GM18907 (cell line): ENCODE measurements around the gene TLR8.

Source experiments
- ATAC-seq: cut with Tn5 transposase; IDR thresholded peaks from one replicate; pipeline ENCODE4 v1.9.1; 2021; ENCODE audit warnings: mild to moderate bottlenecking, moderate library complexity; ENCODE audit not compliant: unreplicated experiment

The TLR8 gene

DNA sequence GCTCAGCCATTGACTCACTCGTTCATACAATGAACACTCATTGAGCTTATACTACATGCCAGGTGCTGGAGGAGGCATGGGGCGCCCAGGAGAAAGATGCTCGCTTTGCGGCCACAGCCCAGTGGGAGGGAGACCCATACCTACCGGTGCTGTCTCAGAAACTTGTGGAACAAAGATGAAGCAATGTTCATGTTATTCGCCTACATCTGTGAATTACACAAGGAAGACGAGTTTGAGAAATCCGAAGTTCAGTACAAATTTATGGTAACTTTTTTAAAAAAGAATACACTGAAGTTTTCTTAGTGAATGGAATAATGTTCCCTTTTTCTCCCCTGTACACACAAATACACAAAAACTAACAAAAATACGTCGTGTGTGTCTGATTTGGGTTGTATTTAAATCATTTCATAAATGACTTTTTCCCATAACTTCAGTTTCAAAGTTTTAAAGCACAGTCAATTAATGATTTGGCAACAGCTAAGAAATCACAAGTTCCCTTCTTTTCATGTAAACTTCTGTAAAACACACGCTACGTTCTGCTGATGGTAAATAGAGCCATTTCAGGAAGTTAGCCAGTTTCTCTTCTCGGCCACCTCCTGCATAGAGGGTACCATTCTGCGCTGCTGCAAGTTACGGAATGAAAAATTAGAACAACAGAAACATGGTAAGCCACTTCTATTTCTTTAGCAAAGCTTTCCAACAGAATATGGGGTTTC is at the start of gene TLR8:
Gene TLR8, plus strand, starts transcription at position 575 of the 716 bp plus-strand sequence. Its CDS starts 87 bp downstream, at position 662.
- no peak for ATAC-seq

DNA sequence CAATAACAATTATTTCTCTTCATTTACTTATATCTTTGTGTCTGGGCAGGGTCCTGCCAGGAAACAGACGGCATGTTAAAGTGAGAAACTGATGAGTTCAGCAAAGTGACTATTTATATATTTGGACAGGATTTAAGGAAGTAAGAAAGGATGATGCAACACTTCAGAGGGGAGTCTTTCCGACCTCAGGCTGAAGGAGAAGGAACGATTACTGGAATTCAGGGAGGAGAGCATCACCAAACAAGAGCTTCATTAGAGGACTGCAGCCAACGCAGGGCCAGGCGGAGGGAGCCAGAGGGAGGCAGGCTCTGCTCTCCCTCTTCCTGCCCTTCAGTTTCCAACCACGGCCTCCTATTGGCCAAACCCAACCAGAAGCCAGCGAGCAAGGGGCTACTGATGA is 41.1 kb upstream of the TLR8 start:
- ATAC-seq = no peak

- ATAC-seq = no peak
Measured at GRCh38 chrX:12866451-12867377, 39.7 kb upstream of the TLR8 start, which contains the start of gene TLR7. Gene TLR7 (plus strand): TSS chrX:12867072. CDS start chrX:12867579, 507 bp downstream.

DNA sequence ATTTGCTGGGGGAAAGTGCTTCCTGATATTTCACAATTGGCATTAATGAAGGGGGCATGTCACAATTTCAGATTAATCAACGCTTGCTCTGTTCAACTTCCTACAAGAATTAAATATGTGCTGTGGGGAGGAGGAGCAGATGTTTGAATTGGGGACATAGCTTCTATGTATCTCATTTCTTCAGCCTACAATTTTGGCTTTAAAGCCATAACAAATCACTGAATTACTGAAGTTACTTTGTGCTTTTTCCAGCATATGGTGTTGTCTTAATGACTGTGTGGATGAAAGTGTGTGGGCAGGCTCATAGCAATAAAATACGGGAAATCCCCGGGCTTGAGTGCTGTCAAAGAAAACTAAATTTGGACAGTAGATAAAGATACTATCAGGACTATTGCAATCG is 38.7 kb upstream of the TLR8 start:
- ATAC-seq = no peak

GRCh38 chrX:12868747-12869146 is 37.7 kb upstream of the TLR8 start:
- ATAC-seq = peak; percentile 72

- no peak for ATAC-seq
Measured at GRCh38 chrX:12871257-12871656, 35.2 kb upstream of the TLR8 start.

- no peak for ATAC-seq
Measured at GRCh38 chrX:12872741-12873140, 33.7 kb upstream of the TLR8 start.

DNA sequence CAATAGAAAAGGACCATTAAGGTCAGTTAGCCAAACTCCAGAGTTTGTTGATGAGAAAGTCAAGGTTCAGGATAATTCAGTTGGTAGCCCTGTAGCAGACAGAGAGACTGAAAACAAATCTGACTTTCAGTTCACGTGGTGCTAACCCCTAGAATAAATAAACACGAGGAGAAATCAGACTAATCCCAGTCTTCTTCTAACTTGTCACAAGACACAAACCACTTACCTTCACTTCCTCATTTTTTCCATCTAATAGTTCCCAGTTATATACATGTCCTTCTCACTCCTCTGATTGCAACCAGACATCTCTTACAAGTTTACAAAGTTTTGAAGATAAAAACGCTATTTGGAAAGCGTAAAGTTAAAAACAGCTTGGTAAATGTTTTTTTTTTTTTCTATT is 31.8 kb upstream of the TLR8 start:
- ATAC-seq = no peak

GRCh38 chrX:12877386-12877785 is 29.0 kb upstream of the TLR8 start:
- ATAC-seq = no peak

DNA sequence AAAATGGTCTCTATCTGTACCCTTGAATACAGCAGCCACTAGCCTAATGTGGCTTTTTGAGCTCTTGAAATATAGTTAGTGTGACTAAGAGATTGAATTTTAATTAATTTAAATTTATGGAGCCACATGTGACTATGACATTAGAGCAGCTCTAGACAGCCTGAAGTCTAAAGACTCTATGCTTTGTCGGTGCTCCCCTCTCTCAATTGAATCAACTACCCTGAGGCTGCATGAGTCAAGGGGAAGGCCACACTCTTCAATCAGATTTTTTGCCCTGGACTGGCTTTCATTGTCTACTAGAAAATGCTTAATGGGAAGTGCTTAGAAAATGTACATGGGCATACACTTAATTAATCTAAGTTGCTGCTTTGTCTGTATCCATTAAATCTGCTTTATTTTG is 27.9 kb upstream of the TLR8 start:
- no peak for ATAC-seq

DNA sequence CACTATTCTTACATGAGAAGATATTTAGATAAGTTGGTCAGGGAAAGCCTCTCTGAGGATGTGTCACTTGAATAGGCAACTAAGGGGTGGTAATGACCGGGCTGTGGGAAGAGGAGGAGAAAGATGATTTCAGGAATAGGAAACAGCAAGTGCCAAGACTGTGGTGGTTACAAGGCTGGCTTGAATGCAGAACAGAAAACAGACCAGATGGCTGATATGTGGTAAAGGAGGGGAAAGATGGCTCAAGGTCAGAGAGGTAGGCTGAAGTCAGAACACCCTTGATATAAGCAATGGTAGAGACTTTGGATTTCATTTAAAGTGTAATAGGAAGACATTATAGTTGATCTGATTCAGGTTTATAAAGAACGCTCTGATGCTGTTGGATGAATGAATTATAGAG is 24.5 kb upstream of the TLR8 start:
- no peak for ATAC-seq

DNA sequence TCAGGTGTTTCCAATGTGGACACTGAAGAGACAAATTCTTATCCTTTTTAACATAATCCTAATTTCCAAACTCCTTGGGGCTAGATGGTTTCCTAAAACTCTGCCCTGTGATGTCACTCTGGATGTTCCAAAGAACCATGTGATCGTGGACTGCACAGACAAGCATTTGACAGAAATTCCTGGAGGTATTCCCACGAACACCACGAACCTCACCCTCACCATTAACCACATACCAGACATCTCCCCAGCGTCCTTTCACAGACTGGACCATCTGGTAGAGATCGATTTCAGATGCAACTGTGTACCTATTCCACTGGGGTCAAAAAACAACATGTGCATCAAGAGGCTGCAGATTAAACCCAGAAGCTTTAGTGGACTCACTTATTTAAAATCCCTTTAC is 20.9 kb upstream of the TLR8 start:
- no peak for ATAC-seq

DNA sequence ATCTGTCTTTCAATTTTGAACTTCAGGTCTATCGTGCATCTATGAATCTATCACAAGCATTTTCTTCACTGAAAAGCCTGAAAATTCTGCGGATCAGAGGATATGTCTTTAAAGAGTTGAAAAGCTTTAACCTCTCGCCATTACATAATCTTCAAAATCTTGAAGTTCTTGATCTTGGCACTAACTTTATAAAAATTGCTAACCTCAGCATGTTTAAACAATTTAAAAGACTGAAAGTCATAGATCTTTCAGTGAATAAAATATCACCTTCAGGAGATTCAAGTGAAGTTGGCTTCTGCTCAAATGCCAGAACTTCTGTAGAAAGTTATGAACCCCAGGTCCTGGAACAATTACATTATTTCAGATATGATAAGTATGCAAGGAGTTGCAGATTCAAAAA is 19.9 kb upstream of the TLR8 start:
- ATAC-seq = no peak

DNA sequence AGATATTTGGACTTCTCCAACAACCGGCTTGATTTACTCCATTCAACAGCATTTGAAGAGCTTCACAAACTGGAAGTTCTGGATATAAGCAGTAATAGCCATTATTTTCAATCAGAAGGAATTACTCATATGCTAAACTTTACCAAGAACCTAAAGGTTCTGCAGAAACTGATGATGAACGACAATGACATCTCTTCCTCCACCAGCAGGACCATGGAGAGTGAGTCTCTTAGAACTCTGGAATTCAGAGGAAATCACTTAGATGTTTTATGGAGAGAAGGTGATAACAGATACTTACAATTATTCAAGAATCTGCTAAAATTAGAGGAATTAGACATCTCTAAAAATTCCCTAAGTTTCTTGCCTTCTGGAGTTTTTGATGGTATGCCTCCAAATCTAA is 19.3 kb upstream of the TLR8 start:
- ATAC-seq = no peak

GRCh38 chrX:12887767-12888166 is 18.7 kb upstream of the TLR8 start:
- ATAC-seq = no peak

GRCh38 chrX:12890467-12890866 is 16.0 kb upstream of the TLR8 start:
- peak; percentile 72 for ATAC-seq

GRCh38 chrX:12891171-12891570 is 15.2 kb upstream of the TLR8 start:
- no peak for ATAC-seq

- ATAC-seq = peak; percentile 51
Measured at GRCh38 chrX:12891915-12892506, 14.4 kb upstream of the TLR8 start.

DNA sequence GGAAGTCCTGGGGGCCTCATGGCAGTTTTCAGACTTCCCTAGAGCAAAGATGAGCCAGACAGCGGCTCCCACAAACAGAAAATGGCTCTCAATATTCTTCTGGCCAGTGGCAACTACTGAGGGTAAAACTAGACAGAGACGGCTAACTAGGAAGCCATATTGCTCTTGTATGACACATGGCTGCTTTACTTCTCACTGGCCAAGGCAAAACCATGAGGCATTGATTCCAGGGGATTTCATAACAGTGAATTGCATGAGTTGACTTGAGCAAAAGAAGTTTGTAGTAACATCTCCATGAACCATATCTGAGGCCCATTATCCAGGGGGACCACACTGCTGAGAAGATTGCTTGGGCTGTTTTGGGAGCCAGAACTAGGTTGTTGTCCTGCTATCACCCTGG is 13.7 kb upstream of the TLR8 start:
- no peak for ATAC-seq

DNA sequence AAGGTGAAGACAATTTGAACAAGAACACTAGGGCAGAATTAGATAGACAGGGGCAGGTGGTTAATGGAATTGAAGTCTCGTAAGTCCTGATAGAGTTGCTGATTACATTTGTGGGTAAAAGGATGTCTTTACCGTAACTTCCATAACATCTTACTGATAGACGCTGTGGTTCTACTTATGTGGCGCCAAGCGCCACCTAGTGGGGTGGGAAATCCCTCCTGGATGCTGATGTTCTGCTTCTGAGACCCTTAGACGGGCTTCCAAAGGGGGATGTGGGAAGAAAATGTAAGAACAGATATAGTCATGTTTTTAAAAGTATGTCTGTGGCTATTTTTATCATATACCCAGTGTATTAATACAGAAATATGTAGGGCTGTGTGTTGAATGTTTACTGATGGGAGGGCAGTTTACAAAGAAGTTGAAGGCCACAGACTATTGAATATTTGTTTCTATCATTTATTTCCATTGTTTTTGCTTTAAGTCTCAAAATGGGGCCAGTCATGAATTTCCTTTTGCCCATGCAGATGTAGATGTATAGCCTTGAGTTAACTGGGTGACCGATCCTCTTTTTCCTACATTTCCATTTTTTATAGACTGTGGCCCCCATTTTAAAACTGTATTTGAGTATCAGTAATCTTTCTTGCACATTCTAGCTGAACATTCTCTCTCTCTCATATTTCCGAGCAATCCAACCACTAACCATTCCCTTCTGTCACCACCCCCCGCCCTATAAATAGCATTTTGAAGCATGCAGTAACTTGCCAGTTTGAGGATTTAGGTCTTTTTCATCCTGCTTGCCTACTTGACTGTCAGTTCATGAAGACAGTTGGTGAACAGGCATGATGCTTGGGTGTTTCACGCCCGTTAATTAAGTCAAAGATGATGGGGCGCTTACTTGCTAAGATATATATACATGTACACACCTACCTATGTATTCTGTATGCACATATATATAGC is 12.1 kb upstream of the TLR8 start:
- no peak for ATAC-seq

GRCh38 chrX:12895866-12896265 is 10.6 kb upstream of the TLR8 start:
- ATAC-seq = no peak
